HG03196 (cell line): Measurements from ENCODE around the gene VEGFB.

Experiments
- ATAC-seq: cut with Tn5 transposase; IDR thresholded peaks from one replicate; pipeline ENCODE4 v1.9.1; 2021; ENCODE audit not compliant: unreplicated experiment

The VEGFB gene, protein sequence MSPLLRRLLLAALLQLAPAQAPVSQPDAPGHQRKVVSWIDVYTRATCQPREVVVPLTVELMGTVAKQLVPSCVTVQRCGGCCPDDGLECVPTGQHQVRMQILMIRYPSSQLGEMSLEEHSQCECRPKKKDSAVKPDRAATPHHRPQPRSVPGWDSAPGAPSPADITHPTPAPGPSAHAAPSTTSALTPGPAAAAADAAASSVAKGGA

DNA sequence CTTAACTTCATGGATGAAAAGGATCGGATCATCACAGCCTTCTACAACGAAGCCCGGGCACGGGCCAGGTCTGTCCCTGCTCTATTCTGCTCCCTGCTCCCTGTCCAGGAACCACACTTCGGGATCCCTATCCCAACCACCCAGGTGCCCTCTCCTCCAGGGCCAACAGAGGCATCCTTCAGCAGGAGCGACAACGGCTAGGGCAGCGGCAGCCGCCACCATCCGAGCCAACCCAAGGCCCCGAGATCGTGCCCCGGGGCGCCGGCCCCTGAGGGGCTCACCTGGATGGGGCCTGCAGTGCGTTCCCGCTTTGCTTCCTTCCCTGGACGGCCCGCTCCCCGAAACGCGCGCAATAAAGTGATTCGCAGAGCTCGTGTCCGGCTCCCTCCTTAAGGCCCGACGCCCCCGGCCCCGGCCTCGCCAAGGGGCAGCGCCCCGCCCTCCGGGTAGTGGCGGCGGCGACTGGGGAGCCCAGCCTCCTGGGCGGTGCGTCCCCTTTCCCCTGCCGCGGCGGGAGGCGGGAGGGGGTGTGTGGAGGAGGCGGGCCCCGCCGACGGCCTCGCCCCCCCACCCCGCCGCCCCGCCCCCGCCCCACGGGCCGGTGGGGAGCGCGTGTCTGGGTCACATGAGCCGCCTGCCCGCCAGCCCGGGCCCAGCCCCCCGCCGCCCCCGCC is at the start of gene VEGFB:
Gene VEGFB (plus strand): TSS at position 672 of the 674 bp plus-strand sequence. CDS start 250 bp downstream, outside the sequence.
- ATAC-seq = no peak

DNA sequence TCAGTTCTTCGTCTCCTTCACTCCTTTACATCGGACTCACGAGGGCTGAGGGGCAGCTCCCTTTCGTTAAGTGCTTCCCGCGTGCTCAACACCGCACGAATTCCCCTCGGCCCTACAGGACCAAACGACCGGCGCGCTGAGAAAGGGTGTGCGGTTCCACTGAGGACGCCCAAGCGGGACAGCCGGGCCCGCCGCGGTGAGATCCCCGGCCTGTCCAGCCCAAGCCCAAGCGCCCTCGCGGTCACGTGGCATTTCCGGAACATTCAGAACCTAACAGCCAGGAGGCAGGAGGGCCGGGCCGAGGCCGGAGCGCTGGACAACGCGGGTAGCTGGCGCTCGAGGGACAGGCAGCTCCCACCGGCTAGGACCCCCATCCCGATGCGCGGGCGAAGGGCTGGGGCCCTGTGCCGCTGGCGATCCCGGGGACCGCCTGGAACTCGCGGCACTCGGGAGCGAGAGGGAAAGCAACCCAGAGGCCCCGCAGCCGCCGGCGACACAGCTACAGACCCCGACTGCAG is 49.1 kb upstream of the VEGFB start:
- peak; percentile 23 for ATAC-seq

GRCh38 chr11:64185693-64186491 is 48.5 kb upstream of the VEGFB start, which contains the start of gene STIP1:
Gene STIP1, plus strand, starts transcription at chr11:64186171. Its CDS starts 91 bp downstream, at chr11:64186262.
- ATAC-seq = peak; percentile 84

DNA sequence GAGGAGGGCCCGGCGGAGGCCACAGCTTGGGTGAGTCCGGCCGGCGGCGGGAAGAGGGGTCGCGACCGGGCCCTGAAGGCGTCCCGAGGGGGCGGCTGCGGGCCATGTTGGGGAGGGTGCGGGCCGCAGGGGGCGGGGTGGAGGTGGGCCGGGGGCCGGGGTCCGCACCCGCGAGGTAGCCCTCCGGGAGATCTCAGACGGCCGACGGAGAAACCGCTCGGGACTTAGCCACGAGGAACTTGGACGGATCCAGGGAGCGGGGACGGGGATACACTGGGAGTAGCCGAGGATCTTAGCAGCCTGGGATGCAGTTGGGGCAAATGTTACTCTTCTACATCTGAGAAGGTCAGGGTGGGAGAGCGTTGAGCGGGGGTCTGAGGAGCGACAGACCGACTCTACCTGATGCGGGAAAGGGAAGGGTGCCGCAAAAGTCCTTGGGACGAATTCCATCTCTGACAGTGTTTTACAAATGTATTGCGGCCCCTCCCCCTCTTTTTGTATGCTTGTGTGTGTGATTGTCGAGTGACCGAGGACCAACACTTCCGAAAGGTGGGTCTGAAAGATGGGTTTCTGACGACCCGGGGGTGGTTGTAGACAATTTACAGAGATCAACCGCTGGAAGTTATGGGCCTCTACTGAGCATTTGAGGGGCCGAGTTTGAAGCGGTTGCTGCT is 47.8 kb upstream of the VEGFB start:
- ATAC-seq = peak; percentile 2

DNA sequence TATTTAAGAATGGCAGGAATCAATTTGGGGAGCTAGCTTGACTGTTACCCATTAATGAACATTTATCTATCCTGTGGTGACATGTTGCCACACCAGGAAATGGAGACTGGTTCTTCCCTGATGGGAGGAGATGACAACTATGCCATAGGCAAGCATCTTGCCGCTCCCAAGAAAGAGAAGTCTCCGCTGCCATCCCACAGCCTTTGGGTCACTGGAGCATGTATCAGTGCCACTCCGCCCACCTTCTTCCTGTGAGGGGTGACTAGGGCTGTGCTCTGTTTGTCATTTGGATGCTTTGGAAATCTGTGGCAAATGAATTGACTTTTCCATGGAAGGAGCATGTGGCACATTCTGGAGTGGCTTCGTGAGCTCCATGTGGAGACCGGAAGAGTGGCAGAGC is 42.0 kb upstream of the VEGFB start:
- no peak for ATAC-seq

- no peak for ATAC-seq
Observed at GRCh38 chr11:64196626-64197025, 37.8 kb upstream of the VEGFB start.

DNA sequence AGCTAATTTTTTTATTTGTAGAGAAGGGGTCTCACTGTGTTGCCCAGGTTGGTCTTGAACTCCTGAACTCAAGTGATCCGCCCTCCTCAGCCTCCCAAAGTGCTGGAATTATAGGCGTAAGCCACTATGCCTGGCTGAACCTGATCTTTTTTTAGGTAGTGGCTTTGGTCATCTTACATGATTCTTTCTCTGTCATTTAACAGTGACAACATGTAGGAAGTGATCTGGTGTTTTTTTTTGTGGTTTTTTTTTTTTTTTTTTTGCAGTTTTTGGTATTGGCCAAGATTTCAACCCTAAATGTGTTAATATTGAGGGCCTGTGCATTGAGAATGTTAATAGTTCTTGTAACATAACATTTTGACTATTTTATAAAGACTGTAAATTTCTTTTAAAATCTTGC is 35.9 kb upstream of the VEGFB start:
- no peak for ATAC-seq

DNA sequence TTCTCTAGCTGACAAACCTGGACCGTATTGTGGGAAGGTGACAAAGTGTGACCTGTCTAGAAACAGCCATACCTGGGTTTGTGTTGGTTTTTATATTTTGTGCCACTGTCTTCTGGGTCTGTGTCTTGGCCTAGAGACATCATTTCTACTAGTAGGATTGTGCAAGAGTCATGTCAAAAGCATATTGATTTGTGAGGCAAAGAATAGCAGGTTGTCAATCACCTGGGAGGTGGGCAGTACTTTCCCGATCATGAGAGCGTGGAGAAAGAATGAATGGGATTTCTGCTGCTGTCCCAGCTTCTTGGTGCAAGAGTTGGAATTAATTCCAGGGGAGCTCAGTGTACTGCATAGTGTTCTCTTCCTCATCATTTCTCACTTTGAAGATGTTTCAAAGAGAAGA is 32.8 kb upstream of the VEGFB start:
- ATAC-seq = no peak

- ATAC-seq = no peak
Observed at GRCh38 chr11:64202992-64203391, 31.4 kb upstream of the VEGFB start.

GRCh38 chr11:64203421-64204079 is 30.8 kb upstream of the VEGFB start:
- no peak for ATAC-seq

DNA sequence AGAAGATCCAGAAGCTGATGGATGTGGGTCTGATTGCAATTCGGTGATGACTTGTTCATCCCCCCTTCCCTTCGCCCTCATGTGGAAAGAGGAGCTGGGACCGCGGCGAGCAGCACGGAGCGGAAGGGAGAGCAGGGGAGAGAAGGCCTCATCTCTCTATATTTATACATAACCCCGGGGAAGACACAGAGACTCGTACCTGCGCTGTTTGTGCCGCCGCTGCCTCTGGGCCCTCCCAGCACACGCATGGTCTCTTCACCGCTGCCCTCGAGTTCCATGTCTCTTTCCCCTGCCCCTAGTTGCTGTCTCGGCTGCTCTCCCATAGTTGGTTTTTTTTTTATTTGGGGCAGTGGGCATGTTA is 30.3 kb upstream of the VEGFB start:
- no peak for ATAC-seq

GRCh38 chr11:64204464-64204989 is 29.9 kb upstream of the VEGFB start:
- no peak for ATAC-seq

GRCh38 chr11:64206457-64207255 is 27.7 kb upstream of the VEGFB start, which contains the start of gene FERMT3:
Gene FERMT3, plus strand, starts transcription at chr11:64206721. Its CDS starts 644 bp downstream, at chr11:64207365.
- ATAC-seq = no peak

- peak; percentile 36 for ATAC-seq
Observed at GRCh38 chr11:64207256-64208085, 26.9 kb upstream of the VEGFB start.

DNA sequence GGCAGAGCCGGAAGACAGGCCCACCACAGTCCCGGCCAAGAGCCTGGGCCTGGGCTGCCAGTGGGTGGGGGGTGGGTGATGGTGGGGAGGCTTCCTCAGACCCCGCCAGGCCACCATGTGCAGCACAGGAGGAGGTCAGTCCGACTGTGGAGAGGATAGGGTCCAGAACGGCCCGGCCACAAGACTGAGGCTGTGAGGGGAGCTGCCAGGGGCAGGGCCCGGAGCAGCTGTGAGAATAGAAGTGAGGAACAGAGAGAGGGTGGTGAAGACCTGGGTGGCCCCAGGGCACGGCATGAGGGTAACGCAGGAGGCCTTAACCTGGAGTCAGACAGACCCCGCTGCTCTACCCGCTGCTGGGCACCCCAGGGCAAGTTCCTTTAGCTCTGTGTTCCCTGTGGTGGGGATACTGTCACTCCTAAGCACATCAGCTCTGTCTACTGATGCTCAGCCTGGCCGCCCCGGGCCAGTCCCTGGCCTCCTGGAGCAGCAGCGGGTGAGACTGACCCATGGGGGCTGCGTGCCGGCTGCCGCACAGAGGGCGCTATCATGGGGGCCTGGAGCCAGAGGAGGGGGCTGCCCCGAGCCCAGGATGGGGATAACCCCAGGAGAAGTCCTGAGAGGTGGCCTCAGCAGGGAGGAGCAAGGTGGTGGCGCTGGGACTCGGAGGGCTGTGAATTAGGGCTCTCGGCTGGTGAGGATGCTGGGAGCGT is 26.1 kb upstream of the VEGFB start:
- no peak for ATAC-seq

DNA sequence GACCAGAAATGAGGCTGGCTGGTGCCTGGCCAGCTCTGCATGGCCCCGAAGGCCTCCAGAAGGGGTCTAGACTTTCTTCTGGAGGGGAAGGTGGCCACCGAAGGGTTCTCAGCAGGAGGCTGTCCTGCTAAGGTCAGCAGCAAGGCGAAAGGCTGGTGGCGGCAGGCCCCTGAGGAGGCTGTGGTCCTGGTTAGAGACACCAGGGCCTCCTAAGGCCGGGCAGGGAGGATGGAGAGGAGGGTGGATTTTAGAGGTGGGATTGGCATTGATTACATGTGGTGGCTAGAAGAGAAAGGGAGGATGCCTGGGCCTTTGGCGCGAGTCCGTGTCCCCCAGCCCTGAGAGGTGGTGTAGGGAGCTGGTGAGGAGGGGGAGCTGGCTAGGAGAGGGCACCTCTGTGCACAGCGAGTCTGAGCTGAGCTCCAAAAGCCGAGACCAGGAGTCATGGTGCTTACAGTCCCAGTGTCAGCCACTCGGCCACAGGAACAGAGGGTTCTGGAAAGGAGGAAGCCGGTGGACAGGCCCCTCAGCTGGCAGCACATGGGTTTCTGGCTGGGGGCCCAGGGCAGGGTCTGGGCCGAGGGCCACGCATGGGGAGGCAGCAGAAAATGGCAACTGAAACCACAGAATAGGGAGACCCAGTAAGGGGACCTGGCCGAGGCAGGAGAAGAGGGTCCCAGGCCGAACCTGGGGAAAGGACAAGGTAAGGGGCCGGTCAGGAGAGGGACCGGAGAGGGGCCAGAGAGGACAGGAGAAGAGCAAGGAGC is 25.4 kb upstream of the VEGFB start:
- ATAC-seq = no peak

- ATAC-seq = no peak
Observed at GRCh38 chr11:64209563-64209843, 24.9 kb upstream of the VEGFB start.
